Measurements from ENCODE around the gene HNF1B.

GRCh38 chr17:37741341-37742115, 3.3 kb downstream of the HNF1B start:
- no peak for TF ChIP-seq CSDC2 (CRISPR knock-in tag; IDR thresholded peaks at IDR 0.05)
- TF ChIP-seq, protein P1, sequence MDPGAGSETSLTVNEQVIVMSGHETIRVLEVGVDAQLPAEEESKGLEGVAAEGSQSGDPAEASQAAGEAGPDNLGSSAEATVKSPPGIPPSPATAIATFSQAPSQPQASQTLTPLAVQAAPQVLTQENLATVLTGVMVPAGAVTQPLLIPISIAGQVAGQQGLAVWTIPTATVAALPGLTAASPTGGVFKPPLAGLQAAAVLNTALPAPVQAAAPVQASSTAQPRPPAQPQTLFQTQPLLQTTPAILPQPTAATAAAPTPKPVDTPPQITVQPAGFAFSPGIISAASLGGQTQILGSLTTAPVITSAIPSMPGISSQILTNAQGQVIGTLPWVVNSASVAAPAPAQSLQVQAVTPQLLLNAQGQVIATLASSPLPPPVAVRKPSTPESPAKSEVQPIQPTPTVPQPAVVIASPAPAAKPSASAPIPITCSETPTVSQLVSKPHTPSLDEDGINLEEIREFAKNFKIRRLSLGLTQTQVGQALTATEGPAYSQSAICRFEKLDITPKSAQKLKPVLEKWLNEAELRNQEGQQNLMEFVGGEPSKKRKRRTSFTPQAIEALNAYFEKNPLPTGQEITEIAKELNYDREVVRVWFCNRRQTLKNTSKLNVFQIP (CRISPR knock-in tag; IDR thresholded peaks at IDR 0.05; ENCODE audit: borderline replicate concordance, low read depth) = no peak

Measured in SK-N-SH treated with all-trans-retinoic acid at 6 μM for 48 hours (cell line).